ENCODE data around the gene SHISA7. TPM values are rescaled to one million over a fixed set of nuclear protein-coding genes. Genes with fewer than 3 reads are reported as not detected.
"Not testable (repeated sequence)": the region's sequence is repeated elsewhere in the genome, so short reads cannot be mapped to it uniquely, and the experiment has no call there.

SHISA7 gene
- total RNA-seq, 4 donors from 2014 or later: not detected

DNA sequence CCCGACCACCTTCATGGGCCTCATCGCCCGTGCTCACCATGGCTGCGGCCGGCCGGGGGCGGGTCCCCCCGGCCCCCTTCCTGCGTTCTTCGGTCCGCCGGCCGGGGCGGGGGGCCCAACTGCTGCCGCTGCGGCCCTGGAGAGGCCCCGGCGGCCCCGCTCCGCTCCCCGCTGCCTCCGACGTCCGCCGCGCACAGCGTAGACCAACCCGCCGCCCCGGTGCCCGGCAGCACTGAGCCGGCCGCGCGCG lies 35.6 kb downstream of the SHISA7 start, which contains the start of gene UBE2S:
Gene UBE2S (minus strand): TSS at position 239 of the 250 bp plus-strand sequence. CDS start 199 bp downstream, at position 40.
- Histone ChIP-seq H3K4me3 (peak within 1 kb of the TSS; percentile 81 to 93 (median 90)), H3K36me3 (peaks cover 0 to 32% (median 0%) of the 10 kb centered on the region in 3 donors), H3K4me1 (peaks cover 6 to 18% (median 9%) of the 10 kb centered on the region in 4 donors), H3K27ac (peak within 1 kb of the TSS; percentile 90 to 96 (median 95))
- TF ChIP-seq, protein P1, sequence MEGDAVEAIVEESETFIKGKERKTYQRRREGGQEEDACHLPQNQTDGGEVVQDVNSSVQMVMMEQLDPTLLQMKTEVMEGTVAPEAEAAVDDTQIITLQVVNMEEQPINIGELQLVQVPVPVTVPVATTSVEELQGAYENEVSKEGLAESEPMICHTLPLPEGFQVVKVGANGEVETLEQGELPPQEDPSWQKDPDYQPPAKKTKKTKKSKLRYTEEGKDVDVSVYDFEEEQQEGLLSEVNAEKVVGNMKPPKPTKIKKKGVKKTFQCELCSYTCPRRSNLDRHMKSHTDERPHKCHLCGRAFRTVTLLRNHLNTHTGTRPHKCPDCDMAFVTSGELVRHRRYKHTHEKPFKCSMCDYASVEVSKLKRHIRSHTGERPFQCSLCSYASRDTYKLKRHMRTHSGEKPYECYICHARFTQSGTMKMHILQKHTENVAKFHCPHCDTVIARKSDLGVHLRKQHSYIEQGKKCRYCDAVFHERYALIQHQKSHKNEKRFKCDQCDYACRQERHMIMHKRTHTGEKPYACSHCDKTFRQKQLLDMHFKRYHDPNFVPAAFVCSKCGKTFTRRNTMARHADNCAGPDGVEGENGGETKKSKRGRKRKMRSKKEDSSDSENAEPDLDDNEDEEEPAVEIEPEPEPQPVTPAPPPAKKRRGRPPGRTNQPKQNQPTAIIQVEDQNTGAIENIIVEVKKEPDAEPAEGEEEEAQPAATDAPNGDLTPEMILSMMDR (IDR thresholded peaks at IDR 0.05): peak in 2 of 6 experiments; percentile 3 to 7
- peak in 1 of 2 donors; percentile 93 for TF ChIP-seq POLR2A (IDR thresholded peaks at IDR 0.05)
- not testable (repeated sequence) for H3K27me3 ChIP-seq, DNase-seq, H3K9me3 ChIP-seq

DNA sequence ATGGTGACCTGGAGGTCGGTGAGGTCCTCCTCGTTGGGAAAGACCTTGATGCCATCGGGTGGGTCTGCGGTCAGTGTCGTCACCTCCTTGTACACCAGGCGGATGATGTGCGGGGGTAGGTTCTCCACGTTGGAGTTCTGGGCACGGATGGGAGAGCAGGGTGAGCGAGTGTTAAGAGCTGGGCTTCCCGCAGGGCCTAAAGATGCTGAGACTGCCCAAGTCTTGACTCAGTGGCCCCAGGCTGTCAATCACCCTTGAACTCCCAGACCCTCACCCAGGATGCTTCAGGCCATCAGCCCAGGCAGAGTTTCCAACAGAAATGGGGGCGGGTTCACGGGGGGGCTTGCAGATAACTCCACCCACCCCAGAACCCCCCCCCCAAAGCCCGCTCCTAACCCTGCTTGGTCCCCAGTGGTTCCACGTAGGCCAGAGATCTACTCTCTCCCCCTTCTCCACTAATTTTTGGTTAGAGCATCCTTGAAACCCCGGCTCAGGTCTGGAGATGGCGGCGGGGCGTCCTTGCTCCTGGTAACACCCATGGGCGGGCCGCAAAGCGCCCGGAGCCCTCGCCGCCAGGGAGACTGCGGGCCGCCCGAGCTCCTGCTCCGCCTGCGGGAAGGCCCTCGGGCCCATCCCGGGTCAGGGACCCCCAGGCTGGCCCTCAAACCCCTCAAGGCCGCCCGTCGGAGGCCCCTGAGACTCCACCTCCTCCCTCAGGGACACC lies 36.1 kb downstream of the SHISA7 start:
- TF ChIP-seq POLR2A (IDR thresholded peaks at IDR 0.05): no peak
- TF ChIP-seq, protein P1 (IDR thresholded peaks at IDR 0.05): no peak
- Histone ChIP-seq H3K4me1 (peaks cover 6 to 18% (median 9%) of the 10 kb centered on the region in 4 donors), H3K4me3 (peak overlapping the region; percentile 81 to 93 (median 90)), H3K36me3 (peaks cover 0 to 36% (median 0%) of the 10 kb centered on the region in 3 donors), H3K9me3 (no peaks in the 10 kb centered on the region), H3K27me3 (no peaks in the 10 kb centered on the region), H3K27ac (peak overlapping the region; percentile 90 to 96 (median 95))
- peak in 2 of 3 donors; percentile 67 to 70 for DNase-seq

DNA sequence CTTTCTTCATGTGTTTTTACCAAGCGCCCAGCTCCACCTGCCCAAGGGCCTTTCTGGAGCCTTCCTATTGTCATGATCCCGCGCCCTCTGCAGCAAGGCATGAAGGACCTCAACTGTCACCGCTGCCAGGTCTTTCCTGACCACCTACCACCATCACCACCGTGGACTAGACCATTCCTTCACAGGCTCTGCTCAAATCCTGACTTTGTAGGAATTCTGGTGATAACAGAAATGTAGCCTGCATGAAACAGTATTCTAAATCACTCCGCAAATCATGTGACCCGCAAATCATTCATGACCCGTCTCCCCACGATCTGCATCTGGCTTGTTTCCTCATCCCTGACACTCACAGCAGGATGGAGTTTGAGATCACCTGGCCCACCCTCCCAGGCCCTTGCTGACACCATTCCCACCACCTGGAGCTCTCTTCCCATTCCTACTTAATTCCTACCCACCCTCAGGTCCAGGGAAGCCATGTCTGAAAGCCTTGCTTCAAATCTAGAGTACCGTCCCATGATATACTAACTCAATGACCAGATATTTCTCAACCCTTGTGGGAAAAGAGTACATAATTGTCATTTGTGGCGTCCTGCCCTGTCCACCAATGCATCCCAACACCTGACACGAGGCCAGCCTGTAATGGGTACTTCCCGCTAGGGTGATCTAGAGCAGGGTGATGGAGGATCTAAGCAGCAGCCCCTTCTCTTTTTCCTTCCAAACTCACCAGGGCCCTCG lies 36.8 kb downstream of the SHISA7 start:
- H3K4me1 ChIP-seq: peaks cover 6 to 18% (median 9%) of the 10 kb centered on the region in 4 donors
- H3K4me3 ChIP-seq: peak overlapping the region in 2 of 4 donors; percentile 91 to 93
- H3K36me3 ChIP-seq: peaks cover 0 to 44% (median 0%) of the 10 kb centered on the region in 3 donors
- no peaks in the 10 kb centered on the region for H3K27me3 ChIP-seq
- no peaks in the 10 kb centered on the region for H3K9me3 ChIP-seq
- H3K27ac ChIP-seq: no peak overlapping the region
- no peak for DNase-seq
- no peak for TF ChIP-seq POLR2A (IDR thresholded peaks at IDR 0.05)
- TF ChIP-seq, protein P1 (IDR thresholded peaks at IDR 0.05): no peak

DNA sequence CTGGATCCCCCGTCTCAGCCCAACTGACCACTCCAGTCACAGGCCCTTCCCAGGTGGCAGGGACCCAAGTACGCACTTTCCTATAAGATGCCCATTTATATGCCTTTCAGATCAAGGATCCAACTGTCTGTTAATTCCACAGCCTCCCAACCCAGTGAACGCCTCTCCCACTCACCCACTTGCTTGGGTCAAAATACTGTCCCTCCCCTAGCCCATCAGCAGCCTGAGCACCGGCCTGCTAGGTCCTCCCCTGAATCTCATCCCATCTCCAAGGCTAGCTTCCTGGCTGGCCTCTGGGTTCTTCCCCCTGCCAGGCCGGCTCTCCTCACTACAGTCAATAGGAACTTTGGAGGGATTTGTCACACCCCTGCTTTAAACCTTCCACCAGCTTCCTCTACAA lies 37.5 kb downstream of the SHISA7 start:
- Histone ChIP-seq H3K27ac (no peak overlapping the region), H3K9me3 (no peaks in the 10 kb centered on the region), H3K36me3 (peaks cover 0 to 50% (median 0%) of the 10 kb centered on the region in 3 donors), H3K4me1 (peaks cover 6 to 18% (median 9%) of the 10 kb centered on the region in 4 donors), H3K4me3 (no peak overlapping the region), H3K27me3 (no peaks in the 10 kb centered on the region)
- TF ChIP-seq, protein P1 (IDR thresholded peaks at IDR 0.05): no peak
- TF ChIP-seq POLR2A (IDR thresholded peaks at IDR 0.05): no peak
- DNase-seq: no peak

DNA sequence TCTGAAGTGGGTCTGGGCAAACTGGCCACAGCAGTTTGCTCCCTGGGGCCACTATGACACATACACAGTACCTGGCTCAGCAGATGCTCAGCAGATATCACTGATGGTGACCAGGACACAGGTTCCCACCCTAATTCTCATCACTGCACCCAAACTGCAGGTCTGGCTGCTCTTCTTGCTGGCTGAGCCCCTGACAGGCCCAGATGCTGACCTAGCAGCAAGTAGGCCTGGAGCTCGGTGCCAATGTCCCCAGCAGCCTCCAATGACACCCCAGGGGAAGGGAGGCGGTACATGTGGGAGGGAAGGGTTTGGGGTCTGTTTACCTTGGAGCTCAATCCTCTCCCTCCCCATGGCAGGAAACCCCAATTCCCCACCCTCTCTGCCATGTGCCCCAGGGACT lies 40.6 kb downstream of the SHISA7 start:
- DNase-seq: no peak
- TF ChIP-seq POLR2A (IDR thresholded peaks at IDR 0.05): no peak
- TF ChIP-seq, protein P1 (IDR thresholded peaks at IDR 0.05): no peak
- Histone ChIP-seq H3K4me3 (no peak overlapping the region), H3K4me1 (peaks cover 6 to 18% (median 9%) of the 10 kb centered on the region in 4 donors), H3K27ac (no peak overlapping the region), H3K36me3 (peaks cover 0 to 54% (median 0%) of the 10 kb centered on the region in 3 donors), H3K9me3 (no peaks in the 10 kb centered on the region), H3K27me3 (no peaks in the 10 kb centered on the region)

DNA sequence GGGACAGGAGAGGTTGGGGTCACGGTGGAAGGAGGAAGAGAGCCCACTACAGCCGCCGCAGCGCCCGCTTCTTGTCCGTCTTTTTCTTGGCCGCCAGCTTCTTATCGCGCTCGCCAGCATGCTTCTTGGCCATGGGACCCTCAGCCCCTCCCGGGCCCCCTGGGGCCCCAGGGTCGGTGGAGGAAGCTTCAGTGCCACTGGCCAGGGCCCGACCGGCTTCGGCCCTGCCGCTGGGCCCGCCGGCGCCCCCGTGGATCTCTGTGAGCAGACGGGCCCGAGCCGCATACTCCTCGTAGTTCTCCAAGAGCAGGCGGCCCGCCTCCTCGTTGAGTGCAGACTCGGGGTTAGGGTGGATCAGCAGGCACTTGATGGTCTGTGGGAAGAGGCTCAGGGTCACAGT lies 41.7 kb downstream of the SHISA7 start:
- not testable (repeated sequence) for DNase-seq, H3K27me3 ChIP-seq, H3K9me3 ChIP-seq, H3K4me3 ChIP-seq, H3K27ac ChIP-seq
- H3K4me1 ChIP-seq: peaks cover 2 to 11% (median 3%) of the 10 kb centered on the region in 4 donors
- H3K36me3 ChIP-seq: peaks cover 0 to 54% (median 0%) of the 10 kb centered on the region in 3 donors
